ENCODE measurements around the gene GOT1.

The GOT1 gene

DNA sequence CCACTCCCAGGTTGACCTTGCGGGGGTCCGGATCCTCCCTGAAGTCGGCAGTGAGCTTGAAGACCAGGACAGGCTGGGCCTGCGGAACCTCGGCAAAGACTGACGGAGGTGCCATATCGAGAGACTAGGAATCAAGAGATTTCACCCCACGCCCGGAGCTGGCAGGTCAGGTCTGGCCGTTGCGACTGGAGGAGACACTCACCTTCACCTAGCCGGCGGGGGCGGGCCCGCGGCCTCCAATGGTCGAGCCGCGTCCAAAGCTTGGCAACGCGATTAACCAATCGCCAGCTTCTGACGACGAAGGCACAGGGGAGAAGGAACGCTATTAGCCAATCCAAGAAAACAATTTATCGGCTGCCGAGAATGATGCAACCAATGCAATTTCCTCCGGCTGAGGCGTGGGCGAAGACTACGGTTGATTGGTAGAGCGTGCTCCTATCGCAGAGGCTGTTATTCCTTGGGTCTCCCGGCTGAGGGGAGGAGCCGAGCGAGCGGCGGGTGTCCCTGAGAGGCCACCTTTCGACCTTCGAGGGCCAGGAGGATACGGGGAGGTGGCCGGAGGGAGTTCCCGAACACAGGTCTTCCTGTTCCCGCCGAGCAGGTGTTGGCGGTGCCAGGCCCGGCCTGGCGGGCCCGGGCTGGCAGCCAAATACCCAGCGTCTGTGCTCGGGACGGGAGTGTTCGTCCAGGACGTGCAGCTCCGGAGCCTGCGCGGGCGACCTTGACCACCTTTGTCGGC is at the start of gene GOT1:
Gene GOT1, minus strand, starts transcription at position 174 of the 739 bp plus-strand sequence. Its CDS starts 59 bp downstream, at position 115.
- DNase-seq: peak; percentile 89

DNA sequence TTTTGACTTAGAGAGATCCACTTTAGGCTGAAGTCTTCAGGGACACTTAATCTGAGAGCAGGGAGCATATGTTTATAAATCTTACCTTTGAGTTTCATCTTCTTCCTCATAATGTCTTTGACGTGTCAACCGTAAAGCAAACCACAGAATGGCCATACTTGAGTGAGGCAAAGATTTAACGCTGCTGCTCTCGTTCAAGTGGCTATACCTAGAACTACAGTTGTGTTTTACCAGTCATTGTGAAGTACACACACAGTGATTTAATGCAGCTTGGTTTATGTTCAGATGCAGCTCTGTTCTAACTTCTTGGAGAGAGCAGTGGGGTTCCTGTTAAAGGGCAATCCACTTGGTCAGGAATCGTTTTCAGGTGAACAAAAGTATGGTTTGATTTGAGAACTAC is 39.9 kb upstream of the GOT1 start:
- no peak for DNase-seq

- no peak for DNase-seq
Measured at GRCh38 chr10:99467236-99467999, 37.0 kb upstream of the GOT1 start.

GRCh38 chr10:99466632-99467223 is 36.3 kb upstream of the GOT1 start:
- DNase-seq: no peak

GRCh38 chr10:99461230-99461629 is 30.8 kb upstream of the GOT1 start:
- no peak for DNase-seq

DNA sequence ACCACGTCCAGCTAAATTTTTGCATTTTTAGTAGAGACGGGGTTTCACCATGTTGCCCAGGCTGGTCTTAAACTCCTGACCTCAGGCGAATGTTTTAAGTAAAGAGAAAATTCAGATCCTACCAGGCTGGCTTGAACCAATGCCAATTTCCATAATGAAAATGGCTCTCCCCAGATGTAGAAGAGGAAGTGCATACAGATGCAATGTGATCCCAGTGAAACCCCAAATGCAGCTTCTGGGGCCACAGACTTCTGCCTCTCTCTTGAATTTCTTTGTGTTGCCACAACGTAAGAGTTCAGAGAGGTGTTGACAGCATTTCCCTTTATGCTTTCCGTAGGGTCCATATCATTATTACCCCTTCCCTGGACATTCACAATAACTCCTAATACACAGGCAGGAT is 29.6 kb upstream of the GOT1 start:
- no peak for DNase-seq

GRCh38 chr10:99459217-99459616 is 28.8 kb upstream of the GOT1 start:
- DNase-seq: no peak

- no peak for DNase-seq
Measured at GRCh38 chr10:99457813-99458212, 27.4 kb upstream of the GOT1 start.

DNA sequence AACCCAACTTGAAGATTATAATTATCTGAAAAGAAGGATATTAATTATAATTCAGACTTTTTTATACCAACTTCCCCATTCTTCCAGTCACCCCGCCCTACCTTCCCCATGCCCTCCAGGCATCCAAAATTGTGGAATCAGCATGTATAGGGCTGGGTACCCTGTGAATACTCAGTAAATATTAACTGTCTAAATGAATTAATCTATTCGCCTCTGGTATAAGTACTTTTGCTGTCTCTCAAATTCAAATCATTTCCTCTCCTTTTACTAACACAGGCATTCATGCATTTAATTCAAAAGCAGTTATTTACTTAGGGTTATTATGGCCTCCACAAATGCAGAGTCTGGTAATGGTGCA is 26.5 kb upstream of the GOT1 start:
- DNase-seq: no peak

- no peak for DNase-seq
Measured at GRCh38 chr10:99456207-99456930, 25.9 kb upstream of the GOT1 start.

GRCh38 chr10:99451981-99452380 is 21.6 kb upstream of the GOT1 start:
- no peak for DNase-seq

DNA sequence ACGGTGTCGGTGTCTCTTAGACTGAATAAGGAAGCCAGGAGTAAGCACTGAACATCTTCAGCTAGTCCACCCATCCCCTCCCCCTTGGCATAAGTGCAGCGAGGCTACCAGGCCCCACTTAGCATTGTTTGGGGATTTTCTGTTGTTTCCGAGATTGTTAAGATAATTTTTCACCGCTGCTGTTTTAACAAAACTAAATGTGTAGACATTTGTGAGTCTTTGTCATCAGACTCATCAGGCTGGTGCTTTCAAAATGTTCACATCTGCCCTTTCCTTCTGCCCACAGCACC is 21.0 kb upstream of the GOT1 start:
- DNase-seq: no peak

DNA sequence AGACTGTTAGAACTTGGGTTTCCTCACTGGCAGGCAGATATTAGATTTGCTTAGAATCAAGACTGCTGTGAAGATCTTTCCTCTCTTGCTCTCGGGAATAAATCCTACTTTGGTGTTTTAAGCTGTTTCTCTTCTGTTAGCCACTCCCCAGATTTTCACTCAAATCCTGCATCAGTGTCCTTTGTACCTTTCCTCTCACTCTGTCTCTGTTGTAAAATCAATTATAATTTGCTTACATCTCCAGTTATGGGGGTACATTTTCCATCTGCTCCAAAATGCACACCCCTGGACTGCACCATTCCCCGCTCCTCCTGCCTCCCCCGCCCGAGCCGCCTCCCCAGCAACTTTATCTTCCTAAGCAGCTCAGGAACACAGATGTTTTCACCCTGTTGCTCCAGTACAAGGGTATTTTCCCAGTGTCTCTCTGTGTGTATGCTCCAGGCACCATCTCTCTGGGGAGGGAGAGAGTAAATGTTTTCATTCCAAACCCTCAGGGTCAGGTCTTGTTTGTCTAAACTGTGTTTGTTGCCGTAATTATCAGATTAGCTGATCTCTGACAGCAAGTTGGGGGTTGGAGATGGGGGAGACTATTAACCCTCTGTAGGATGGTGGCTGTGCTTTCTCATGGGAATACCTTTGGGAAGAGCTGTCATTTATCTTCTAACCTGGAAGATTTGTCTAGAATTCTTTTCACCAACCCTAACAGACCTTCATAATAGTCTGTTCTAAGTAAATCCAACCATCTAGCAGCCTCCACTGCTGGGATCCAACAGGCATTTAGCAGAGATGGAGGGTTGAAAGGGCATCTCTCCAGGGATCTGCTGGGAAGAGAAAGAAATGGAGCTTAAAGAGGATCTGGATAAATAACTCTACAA is 20.4 kb upstream of the GOT1 start:
- DNase-seq: no peak

- no peak for DNase-seq
Measured at GRCh38 chr10:99450156-99450555, 19.7 kb upstream of the GOT1 start.

- DNase-seq: no peak
Measured at GRCh38 chr10:99449023-99449422, 18.6 kb upstream of the GOT1 start.

GRCh38 chr10:99444383-99445045 is 14.1 kb upstream of the GOT1 start:
- DNase-seq: no peak

GRCh38 chr10:99443500-99443899 is 13.1 kb upstream of the GOT1 start:
- no peak for DNase-seq

DNA sequence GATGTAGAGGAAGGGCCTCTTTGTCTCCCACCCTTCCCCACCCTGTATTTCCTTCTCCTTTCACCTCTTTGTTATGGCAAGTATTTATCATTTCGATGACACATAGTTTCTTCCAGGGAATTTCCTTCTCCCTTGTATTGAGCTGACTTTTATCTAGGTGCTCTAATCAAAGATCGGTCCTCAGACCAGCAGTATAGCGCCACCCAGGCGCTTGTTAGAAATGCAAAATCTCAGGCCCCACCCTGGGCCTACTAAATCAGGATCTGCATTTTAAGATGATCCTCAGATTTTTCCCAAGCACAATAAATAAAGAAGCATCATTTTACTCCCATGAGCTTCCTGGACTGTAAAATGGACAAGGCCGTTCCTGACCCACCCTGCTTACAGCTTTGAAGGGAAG is 12.0 kb upstream of the GOT1 start:
- DNase-seq: no peak

- DNase-seq: no peak
Measured at GRCh38 chr10:99438890-99439289, 8.5 kb upstream of the GOT1 start.

DNA sequence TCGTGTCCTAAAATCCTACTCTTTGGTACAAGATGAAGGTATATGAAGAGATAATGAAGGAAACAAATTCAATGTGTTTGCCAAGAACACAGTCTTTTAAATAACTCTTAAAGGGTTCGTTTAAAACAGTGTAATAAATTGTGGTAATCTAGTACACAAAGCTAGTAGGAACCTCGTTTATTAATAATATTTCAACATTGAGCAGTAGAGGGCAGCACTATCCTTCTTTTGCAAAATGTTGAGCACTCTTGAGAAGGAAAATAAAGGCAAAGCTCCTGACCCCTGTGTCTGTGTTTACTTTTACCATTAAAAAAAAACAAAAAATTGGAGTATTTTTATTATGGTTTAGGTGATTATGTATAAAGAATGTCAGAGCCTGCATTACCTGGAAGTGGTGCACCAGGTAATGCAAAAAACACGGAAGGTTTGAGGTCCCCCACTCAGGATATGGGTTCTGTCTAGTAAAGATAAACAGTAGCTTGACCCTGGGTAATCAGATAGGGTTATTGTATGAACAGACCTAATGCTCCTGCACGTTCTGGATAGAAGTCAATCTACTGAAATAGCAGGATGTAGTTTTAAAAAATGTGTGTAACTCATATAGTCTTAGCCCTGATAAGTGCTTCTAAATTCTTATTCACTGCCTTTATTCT is 5.7 kb upstream of the GOT1 start:
- DNase-seq: no peak

- no peak for DNase-seq
Measured at GRCh38 chr10:99433378-99434020, 3.1 kb upstream of the GOT1 start.

Measured in activated CD4-positive, alpha-beta T cell treated with anti-CD3 and anti-CD28 coated beads, Interleukin-2, amount 50 U/mL, for 1 hour (primary cell).